HG03095 (cell line): ENCODE measurements around the gene STARD8.
"Not testable (repeated sequence)": the region's sequence is repeated elsewhere in the genome, so short reads cannot be mapped to it uniquely, and the experiment has no call there.

Experiments
- ATAC-seq: cut with Tn5 transposase; IDR thresholded peaks from one replicate; pipeline ENCODE4 v1.9.1; 2021; ENCODE audit warnings: moderate library complexity; ENCODE audit not compliant: unreplicated experiment

Gene STARD8

GRCh38 chrX:68647156-68647957 is at the start of gene STARD8:
Gene STARD8, plus strand, starts transcription at chrX:68647666. Its CDS starts 217 bp downstream, at chrX:68647883.
- no peak for ATAC-seq

GRCh38 chrX:68598841-68599240 is 48.6 kb upstream of the STARD8 start:
- no peak for ATAC-seq

GRCh38 chrX:68599256-68600152 is 48.0 kb upstream of the STARD8 start:
- ATAC-seq, result no peak

- ATAC-seq, result not testable (repeated sequence)
Measured at GRCh38 chrX:68604216-68604615, 43.2 kb upstream of the STARD8 start.

GRCh38 chrX:68614733-68615132 is 32.7 kb upstream of the STARD8 start:
- not testable (repeated sequence) for ATAC-seq

- no peak for ATAC-seq
Measured at GRCh38 chrX:68627986-68628385, 19.5 kb upstream of the STARD8 start.

- not testable (repeated sequence) for ATAC-seq
Measured at GRCh38 chrX:68629936-68630335, 17.5 kb upstream of the STARD8 start.

- no peak for ATAC-seq
Measured at GRCh38 chrX:68631336-68631735, 16.1 kb upstream of the STARD8 start.

GRCh38 chrX:68632491-68632890 is 15.0 kb upstream of the STARD8 start:
- no peak for ATAC-seq

GRCh38 chrX:68633981-68634380 is 13.5 kb upstream of the STARD8 start:
- no peak for ATAC-seq

GRCh38 chrX:68634649-68635227 is 12.7 kb upstream of the STARD8 start:
- no peak for ATAC-seq

- no peak for ATAC-seq
Measured at GRCh38 chrX:68640661-68641060, 6.8 kb upstream of the STARD8 start.

GRCh38 chrX:68644861-68645260 is 2.6 kb upstream of the STARD8 start:
- no peak for ATAC-seq

- ATAC-seq, result no peak
Measured at GRCh38 chrX:68646421-68646820, 1.0 kb upstream of the STARD8 start.

GRCh38 chrX:68648960-68649359 is 1.5 kb downstream of the STARD8 start:
- no peak for ATAC-seq

- ATAC-seq, result no peak
Measured at GRCh38 chrX:68650491-68650890, 3.0 kb downstream of the STARD8 start.

- ATAC-seq, result no peak
Measured at GRCh38 chrX:68651110-68651509, 3.6 kb downstream of the STARD8 start.

- no peak for ATAC-seq
Measured at GRCh38 chrX:68652326-68653170, 5.1 kb downstream of the STARD8 start.

- ATAC-seq, result no peak
Measured at GRCh38 chrX:68654693-68655092, 7.2 kb downstream of the STARD8 start.

GRCh38 chrX:68656473-68656872 is 9.0 kb downstream of the STARD8 start:
- not testable (repeated sequence) for ATAC-seq

- ATAC-seq, result no peak
Measured at GRCh38 chrX:68658530-68658929, 11.1 kb downstream of the STARD8 start.
